ENCODE results near the gene CHST3. TPM values are rescaled to one million over a fixed set of nuclear protein-coding genes. Genes with fewer than 3 reads are reported as not detected.
"Not testable (repeated sequence)": the region's sequence is repeated elsewhere in the genome, so short reads cannot be mapped to it uniquely, and the experiment has no call there.

Gene CHST3
- total RNA-seq, 1 donor from 2014 or later = 12.9 TPM

DNA sequence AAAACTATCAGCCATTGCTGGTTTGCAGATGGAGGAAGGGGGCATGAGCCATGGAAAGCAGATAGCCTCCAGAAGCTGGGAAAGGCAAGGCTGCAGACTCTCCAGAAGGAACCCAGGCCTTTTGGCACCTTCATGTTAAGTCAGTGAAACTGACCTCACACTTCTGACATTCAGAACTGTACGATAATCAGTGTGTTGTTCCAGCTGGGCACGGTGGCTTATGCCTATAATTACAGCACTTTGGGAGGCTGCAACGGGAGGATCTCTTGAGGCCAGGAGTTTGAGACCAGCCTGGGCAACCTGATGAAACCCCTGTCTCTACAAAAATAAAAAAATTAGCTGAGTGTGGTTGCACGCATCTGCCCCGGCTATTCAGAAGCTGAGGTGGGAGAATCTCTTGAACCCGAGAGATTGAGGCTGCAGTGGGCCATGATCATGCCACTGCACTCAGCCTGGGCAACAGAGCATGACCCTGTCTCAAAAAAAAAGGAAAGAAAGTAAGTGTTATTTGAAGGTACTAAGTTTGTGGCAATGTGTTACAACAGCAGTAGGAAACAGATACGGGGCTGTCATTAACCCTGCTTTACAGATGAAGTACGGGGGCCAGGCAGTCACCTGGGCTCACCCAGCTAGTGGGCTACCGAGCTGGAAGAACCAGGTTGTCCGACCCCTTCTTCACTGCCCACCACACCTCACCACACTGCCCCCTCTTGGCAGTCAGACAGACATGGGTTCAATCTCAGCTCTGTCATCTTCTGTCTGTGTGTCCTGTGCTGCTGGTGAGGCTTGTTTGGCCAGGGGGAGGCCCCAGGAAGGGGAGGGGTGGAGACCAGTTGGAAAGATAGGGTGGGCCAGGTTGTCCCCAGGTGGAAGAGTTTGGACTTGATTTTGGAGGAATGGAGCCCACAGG lies 18.3 kb downstream of the CHST3 start:
- Mint-ChIP-seq H3K36me3 (ENCODE audit: insufficient read depth) (no peaks in the 10 kb centered on the region), H3K9me3 (ENCODE audit: low read depth) (no peaks in the 10 kb centered on the region), H3K27ac (no peak overlapping the region), H3K4me1 (ENCODE audit: low read depth) (peaks cover 32% of the 10 kb centered on the region), H3K4me3 (ENCODE audit: low read depth) (no peak overlapping the region), H3K27me3 (no peaks in the 10 kb centered on the region)
- TF ChIP-seq, protein P1, sequence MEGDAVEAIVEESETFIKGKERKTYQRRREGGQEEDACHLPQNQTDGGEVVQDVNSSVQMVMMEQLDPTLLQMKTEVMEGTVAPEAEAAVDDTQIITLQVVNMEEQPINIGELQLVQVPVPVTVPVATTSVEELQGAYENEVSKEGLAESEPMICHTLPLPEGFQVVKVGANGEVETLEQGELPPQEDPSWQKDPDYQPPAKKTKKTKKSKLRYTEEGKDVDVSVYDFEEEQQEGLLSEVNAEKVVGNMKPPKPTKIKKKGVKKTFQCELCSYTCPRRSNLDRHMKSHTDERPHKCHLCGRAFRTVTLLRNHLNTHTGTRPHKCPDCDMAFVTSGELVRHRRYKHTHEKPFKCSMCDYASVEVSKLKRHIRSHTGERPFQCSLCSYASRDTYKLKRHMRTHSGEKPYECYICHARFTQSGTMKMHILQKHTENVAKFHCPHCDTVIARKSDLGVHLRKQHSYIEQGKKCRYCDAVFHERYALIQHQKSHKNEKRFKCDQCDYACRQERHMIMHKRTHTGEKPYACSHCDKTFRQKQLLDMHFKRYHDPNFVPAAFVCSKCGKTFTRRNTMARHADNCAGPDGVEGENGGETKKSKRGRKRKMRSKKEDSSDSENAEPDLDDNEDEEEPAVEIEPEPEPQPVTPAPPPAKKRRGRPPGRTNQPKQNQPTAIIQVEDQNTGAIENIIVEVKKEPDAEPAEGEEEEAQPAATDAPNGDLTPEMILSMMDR (IDR thresholded peaks at IDR 0.05; ENCODE audit: unreplicated experiment) = no peak
- no peak for DNase-seq (ENCODE audit: low spot score, unreplicated experiment)

DNA sequence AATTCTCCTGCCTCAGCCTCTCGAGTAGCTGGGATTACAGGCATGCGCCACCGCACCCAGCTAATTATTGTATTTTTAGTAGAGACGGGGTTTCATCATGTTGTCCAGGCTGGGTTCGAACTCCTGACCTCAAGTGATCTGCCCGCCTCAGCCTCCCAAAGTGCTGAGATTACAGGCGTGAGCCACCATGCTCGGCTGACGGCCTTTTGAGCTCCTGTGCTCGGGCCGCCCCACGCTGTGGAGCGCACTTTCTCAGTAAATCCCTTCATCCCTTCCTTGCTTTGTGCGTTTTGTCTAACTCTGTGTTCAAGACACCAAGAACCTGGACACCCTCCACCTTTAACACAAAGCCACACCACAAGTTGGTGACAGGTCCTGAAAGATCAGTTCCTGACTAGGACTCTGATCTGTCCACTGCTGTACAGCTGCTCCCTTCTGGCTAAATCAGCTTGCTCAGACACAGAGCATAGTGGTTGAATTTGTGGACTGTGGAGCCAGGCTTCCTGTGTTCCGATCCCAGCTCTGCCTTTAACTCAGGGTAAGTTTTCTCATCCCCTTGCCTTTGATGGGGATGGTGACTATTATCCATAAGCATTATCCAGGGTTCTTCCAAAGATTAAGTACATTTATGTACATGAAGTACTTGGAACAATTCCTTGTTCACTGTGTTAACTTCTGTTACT lies 20.1 kb downstream of the CHST3 start:
- H3K9me3 Mint-ChIP-seq (ENCODE audit: low read depth) = peaks cover 3% of the 10 kb centered on the region
- H3K27ac Mint-ChIP-seq = no peak overlapping the region
- TF ChIP-seq, protein P1 (IDR thresholded peaks at IDR 0.05; ENCODE audit: unreplicated experiment) = no peak
- no peak overlapping the region for H3K4me3 Mint-ChIP-seq (ENCODE audit: low read depth)
- peaks cover 3% of the 10 kb centered on the region for H3K36me3 Mint-ChIP-seq (ENCODE audit: insufficient read depth)
- peaks cover 23% of the 10 kb centered on the region for H3K4me1 Mint-ChIP-seq (ENCODE audit: low read depth)
- DNase-seq (ENCODE audit: low spot score, unreplicated experiment) = no peak
- no peaks in the 10 kb centered on the region for H3K27me3 Mint-ChIP-seq

DNA sequence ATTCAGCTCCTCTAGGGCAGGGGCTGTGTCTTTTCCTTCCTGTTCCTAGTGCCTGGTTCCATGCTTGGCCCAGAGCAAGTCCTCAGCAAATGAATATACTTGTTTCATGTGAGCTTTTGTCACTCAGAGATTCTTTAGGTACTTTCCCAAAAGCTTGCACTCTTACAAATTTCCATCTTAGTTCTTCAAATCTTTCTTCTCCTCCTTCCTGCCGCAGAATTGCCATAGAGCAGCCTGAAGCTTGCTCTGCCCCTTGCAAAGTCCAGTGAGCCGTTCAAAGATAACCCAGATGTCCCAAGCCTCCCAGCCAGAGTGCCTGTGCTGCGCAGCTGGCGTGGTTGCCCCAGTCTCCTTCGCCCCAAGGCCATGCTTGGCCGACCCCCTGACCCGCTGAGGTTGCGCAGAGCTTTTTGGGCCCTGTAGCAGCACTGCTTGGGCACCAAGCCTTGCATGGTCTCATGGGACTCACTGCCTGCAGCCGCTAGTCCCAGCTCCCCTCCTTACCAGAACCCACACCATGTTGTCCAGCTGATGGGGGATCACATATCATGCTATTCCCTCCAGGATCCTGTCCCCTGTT lies 20.7 kb downstream of the CHST3 start:
- TF ChIP-seq, protein P1 (IDR thresholded peaks at IDR 0.05; ENCODE audit: unreplicated experiment) = no peak
- Mint-ChIP-seq H3K4me3 (ENCODE audit: low read depth) (no peak overlapping the region), H3K4me1 (ENCODE audit: low read depth) (peaks cover 19% of the 10 kb centered on the region), H3K36me3 (ENCODE audit: insufficient read depth) (peaks cover 4% of the 10 kb centered on the region), H3K27me3 (no peaks in the 10 kb centered on the region), H3K27ac (peak overlapping the region; percentile 0), H3K9me3 (ENCODE audit: low read depth) (peaks cover 7% of the 10 kb centered on the region)
- DNase-seq (ENCODE audit: low spot score, unreplicated experiment) = no peak

GRCh38 chr10:71985542-71986250 lies 21.5 kb downstream of the CHST3 start:
- Mint-ChIP-seq H3K27me3 (no peaks in the 10 kb centered on the region), H3K4me1 (ENCODE audit: low read depth) (peaks cover 12% of the 10 kb centered on the region), H3K9me3 (ENCODE audit: low read depth) (peaks cover 8% of the 10 kb centered on the region), H3K36me3 (ENCODE audit: insufficient read depth) (peaks cover 4% of the 10 kb centered on the region), H3K27ac (no peak overlapping the region), H3K4me3 (ENCODE audit: low read depth) (no peak overlapping the region)
- no peak for DNase-seq (ENCODE audit: low spot score, unreplicated experiment)
- TF ChIP-seq, protein P1 (IDR thresholded peaks at IDR 0.05; ENCODE audit: unreplicated experiment) = no peak

GRCh38 chr10:71988895-71989294 lies 24.7 kb downstream of the CHST3 start:
- H3K27ac Mint-ChIP-seq; H3K27me3 Mint-ChIP-seq; H3K9me3 Mint-ChIP-seq (ENCODE audit: low read depth); H3K4me3 Mint-ChIP-seq (ENCODE audit: low read depth); H3K4me1 Mint-ChIP-seq (ENCODE audit: low read depth); H3K36me3 Mint-ChIP-seq (ENCODE audit: insufficient read depth); DNase-seq (ENCODE audit: low spot score, unreplicated experiment): not testable (repeated sequence)

Measured in progenitor cell of endocrine pancreas (in vitro differentiated cells).